Stimulated activated CD4-positive, alpha-beta T cell treated with anti-CD3 and anti-CD28 coated beads, Interleukin-2, amount 100 ng/mL, for 24 hours (primary cell): Measurements from ENCODE around the gene SRRD.

ENCODE experiments used
- DNase-seq, 2 donors: peaks; one replicate each; pipeline ENCODE4 v3.0.0-alpha.2; 2020

Gene SRRD

DNA sequence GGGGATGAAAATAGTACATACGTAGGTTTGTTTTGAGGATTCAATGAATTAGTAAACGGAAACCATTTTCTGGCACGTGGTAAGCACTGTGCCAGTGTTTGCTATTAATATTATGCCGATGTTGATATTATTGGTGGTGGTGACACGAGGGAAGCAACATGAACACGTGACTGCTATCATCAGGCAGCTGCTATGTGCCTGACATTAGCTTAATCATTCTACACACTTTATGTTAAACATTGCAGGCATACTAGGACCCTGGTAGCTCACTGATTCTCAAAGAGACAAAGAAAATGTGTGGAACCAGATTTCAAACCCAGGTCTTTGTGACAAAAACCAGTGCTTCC, 656 bp downstream of the SRRD start:
- no peak for DNase-seq

DNA sequence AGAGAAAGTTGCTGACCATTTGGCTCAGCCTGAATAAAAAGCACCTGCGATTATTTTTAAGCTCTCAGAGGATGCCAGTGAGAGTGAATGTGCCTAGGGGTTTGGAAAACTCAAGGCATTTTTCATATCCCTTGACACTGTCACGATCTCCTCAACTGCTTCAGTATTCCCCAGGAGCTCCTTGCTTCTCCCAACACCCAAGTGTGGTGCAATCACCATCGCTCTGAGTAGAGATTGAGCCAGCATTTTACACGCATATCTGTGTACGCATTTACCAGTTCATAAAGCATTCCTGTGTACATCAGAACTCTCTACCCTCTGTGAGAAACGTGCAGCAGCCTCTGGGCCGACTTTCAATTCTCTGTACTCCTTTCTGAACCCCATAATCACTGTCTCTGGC, 1.3 kb downstream of the SRRD start:
- no peak for DNase-seq

DNA sequence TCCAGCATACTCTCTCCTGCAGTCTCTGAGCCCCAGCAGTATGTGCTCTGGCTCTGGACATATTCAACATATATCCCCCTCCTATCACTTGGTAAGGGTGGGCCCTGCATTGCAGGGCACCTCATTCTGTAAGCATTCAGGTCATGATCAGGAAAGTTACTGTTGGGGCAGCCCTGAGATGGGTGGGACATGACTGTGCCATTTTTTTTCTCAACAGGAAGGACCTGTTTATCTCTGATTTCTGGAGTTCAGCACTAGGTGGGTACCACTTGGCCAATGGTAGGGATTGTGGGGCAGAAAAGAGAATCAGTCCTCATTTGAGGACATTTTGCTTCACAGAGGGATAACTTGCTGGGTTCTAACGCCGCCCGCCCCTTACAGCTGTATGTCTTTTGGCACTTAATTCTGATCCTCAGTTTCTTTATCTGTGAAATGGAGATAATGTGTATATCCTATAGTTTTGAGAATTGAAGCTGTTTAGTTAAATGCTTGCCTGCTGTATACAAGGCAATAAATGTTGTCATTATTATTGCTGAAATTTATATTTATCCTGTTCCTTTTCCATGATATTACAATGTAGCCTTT, 2.2 kb downstream of the SRRD start:
- no peak for DNase-seq

DNA sequence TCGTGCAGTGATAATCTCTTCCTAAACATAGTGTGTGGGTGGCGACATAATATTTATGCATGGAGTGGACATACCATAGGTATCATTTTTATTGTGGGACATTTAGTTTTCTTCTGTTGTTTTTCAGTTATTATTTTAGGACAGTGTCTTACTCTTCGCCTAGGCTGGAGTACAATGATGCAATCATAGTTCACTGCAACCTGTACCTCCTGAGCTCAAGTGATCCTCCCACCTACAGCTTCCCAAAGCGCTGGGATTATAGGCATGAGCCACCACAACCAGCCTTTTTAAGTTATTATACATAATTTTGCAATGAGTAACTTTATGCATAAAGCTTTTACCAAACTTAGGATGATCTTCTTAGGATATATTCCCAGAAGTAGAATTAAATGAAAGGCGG, 2.7 kb downstream of the SRRD start:
- DNase-seq = no peak

DNA sequence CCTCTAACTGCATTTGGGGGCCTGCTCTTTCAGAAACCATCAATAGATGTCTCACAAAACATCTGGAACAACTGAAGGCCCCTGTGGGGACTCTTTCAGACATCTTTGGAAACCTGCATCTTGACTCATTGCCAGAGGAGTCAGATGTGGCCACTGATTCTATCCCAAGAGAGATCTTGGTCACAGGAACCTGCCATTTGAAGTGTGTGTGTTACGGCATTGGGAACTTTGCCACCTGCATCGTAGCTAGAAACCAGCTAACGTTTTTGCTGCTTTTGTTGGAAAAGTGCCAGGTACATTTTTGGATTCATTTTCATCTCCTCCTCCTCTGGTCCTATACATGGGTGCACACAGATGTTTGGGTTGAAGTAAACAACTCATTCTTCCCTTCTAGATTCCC, 4.3 kb downstream of the SRRD start:
- no peak for DNase-seq

DNA sequence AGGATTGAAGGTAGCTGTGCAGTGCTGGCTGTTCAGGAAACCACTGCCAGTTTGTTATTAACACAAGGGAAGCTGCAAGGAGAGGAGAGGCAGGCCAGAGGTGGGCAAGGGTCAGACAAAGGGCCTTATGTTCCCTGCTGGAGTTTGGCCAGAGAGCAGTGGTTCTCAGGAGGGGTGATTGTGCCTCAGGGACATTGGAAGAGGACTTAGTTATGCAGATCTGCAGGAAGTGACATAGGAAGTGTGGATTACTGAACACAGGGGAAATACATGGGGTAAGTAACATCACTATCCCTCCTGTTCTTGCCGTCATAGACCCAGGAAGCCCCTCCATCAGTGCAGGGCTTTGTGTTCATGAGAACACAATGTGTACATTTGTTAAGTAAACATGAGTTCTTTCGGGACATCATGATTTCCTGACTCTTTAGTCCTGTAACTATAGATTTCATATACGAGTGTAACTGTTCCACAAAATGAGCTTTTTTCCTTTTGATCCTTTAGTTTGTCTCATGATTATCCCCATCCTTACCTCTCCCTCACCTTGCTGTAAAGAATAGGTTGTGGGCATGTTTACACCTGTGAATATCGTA, 5.9 kb downstream of the SRRD start:
- DNase-seq = no peak

DNA sequence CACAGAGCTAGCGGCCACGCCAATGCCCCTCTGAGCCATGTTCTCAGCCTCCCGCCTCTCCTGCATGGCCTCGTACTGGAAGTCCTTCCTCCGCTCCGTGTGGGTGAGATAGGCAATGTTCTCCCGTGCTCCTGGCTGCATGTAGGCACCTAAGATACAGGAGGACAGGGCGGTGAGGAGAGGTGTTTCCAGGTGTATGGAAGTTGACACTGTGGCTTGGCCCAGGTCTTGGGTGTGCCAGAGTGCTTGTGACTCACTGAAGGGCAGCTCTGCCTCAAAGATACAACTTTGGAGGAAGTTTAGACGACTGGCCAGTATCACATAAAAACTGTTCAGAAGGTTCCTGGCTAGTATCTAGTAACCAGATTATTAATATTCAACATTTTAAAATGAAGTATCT, 8.5 kb downstream of the SRRD start:
- DNase-seq = no peak

DNA sequence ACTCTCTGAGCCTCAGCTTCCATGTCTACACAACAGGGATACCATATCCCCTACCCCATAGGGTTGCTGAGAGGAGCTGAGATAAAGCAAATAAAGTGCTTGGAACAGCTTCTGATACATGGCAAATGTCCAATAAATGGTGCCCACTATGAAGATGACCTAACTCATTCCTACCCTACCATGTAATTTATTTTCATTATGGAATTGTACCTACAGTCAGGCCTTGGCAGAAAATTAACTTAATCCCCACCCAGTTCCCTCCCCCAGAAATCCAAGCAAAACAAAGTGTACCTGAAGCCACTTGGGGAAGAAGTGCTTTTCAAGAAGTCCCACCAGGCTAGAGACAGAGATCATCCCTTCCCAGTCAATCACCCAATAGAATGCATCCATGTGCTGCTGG, 10.8 kb downstream of the SRRD start:
- no peak for DNase-seq

DNA sequence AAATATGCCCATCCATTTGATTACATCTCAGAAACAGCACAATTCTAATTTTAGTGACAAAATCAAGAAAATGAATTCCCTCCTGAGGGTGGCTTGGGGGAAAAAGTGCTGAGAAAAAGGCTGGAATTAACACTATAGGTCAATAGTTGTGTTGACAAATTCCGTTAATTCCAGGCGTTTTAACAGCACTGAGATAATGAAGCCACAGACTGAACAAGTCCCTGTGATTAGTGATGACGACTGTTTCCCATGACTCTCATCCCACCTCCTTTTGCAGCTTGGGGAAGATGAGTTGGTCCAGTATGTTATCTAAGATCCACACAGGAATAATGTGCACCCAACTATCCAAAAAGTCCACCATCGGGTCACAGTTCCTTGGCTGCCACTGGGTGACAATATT, 12.8 kb downstream of the SRRD start:
- no peak for DNase-seq

DNA sequence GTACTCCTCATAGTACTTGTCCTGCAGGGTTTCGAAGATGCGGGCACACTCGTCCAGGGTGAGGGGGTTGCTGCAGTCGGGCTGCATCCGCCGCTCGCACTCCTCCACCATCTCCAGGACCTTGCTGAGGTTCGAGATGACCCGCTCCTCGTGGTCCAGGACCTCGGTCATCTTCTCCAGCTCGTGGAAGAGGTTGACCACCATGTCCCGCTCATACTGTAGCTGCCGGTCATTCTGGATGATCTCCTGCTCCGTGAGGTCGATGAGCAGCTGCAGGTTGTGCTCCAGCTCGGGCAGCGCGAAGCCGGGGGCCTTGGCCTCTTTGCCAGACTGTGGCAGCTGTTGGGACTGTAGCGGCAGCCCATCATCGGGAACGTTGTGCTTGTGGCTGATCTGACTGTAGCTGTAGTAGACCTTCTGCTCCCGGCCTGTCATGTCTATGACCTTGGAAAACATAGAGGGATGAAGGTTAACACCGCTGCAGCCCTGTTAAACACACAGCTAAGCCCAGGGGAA, 15.6 kb downstream of the SRRD start:
- no peak for DNase-seq

DNA sequence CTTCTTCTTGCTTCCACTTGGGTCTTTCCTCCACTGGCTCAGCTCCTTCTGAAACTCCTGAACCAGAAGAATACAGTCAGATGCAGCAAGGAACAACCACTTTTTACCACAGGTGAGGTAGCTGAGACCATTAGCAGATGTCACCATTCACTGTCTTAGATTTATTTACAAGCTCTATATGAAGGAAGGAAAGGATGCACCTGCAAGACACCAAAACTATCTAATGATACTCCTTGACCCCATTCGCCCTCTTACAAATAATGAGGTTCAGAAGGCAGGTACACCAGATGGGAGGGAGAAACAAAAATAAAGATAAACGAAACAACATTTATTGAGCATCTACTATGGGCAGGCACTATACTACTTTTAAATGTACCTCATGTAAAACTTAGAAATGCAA, 18.3 kb downstream of the SRRD start:
- DNase-seq = no peak

DNA sequence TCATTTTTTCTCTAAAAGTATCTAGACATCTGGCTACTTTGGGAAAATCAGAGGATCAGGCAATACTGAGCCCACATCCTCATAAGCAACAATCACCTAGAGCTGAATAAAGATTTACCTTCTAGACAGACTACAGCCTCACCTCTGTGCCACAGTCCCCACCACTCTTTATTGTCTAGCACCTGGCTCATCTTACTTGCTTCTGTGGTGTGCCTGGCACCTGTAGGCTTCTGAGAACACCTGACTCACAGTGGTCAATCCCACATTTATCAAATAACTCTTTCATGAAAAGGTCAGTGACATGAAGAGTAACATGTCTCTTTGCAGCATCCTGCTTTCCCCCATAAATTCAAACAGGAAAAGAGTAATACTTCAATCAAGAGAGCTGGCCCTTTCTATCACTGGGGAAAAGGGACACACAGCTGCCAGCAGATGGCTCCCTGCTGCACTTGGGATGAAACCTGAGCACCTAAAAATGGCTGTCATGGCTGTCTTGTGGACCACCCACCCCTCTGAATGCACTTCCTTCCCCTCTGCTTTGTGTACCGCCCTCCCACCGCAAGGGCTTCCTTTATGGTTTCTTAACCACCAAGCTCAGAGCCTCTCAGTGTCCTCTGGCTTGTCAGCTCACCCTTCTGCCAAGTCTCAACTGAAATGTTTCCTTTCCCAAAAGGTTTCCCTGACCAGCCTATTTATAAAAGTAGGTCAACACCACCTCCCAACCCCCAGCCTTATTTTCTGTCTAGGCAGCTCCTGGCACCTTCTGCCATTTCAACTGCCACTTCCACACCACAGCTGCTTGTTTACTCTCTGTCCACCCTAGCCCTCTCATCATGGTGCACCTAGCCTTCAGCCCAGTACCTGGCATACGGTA, 19.2 kb downstream of the SRRD start:
- DNase-seq = peak; percentile 38 to 44

DNA sequence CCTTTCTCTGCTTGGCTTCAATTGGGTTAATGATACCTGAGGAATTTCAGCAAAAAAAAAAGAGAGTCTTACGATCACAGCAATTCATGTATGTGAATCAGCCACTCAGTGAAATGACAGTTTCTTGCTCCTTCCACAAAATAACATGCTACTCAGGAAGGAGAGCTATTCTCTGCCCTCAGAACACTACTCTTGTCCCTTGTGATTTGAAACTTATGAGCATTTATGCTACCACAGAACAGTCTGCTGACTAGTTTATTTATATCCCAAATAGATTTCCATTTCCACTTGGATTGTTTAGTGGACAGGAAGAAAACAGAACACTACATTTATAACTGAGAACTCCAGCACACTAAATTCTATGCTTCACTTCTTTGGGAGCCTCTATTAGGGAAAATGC, 20.1 kb downstream of the SRRD start:
- DNase-seq = no peak

DNA sequence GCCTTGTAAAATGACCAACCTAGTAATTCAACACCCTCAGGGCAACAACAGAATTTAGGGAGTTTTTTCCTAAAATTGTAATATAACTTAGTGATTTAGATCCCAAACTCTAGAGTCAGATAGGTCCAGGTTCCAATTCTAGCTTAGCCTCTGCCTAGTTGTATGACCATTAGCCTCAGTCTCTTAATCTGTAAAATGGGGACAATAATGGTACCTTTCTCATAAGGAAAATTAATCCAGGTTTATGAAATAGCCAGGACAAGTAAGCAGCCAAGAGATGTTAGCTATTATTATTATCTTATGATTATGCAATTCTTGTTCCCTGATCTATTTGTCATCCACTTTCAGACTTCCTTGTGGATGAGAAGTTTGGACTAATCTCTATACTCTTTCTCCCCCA, 24.5 kb downstream of the SRRD start:
- no peak for DNase-seq

DNA sequence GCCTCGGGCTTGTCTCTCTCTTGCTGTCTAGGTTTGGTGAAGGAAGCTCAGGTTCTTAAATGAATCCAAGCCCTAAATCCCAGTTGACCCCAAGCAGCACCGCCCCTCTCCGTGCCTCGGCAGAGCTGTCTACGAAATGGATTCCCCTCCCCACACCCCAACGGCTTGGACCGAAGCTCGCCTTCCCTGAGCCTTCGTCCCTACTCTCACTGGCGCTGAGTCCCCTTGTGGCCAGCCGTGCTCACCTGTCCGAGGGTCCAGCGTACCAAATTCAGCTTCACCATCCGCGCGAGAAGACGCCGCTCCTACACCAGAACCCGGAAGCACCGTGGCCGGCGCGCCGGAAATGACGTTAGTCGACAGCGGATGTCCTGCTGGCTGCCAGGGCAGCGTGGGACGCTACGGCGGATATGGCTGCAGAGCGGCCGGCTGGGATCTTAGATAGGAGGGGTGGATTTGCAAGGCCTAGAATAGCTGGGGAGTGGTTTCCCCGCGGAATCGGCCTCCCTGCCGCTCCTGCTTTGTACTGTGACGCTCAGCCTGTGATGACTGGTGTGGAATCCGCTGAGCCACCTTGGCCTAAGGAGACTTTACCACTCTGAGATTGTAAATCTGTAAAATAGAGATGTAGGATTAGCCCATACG, 28.6 kb downstream of the SRRD start, which contains the start of gene TFIP11:
Gene TFIP11, minus strand, starts transcription at position 325 of the 645 bp plus-strand sequence. CDS start 2,201 bp downstream, outside the sequence.
- DNase-seq = peak; percentile 94 to 97

DNA sequence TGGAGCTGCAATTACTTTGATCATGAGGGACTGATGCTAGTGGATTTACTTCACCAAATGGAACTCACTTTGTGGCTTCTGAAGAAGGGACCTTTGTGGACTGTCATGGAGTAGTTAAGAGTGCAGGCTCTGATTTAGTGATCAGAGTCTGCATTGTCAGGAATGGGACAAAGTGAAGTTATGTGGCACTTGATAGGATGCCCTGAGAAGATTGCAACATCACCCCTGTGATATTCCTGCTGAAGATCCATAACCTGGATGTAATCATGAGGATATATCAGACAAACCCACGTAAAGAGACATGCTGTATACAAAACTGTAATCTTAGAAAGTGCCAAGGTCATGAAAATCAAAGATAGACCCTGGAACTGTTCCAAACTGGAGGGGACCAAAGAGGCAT, 30.2 kb downstream of the SRRD start:
- no peak for DNase-seq

DNA sequence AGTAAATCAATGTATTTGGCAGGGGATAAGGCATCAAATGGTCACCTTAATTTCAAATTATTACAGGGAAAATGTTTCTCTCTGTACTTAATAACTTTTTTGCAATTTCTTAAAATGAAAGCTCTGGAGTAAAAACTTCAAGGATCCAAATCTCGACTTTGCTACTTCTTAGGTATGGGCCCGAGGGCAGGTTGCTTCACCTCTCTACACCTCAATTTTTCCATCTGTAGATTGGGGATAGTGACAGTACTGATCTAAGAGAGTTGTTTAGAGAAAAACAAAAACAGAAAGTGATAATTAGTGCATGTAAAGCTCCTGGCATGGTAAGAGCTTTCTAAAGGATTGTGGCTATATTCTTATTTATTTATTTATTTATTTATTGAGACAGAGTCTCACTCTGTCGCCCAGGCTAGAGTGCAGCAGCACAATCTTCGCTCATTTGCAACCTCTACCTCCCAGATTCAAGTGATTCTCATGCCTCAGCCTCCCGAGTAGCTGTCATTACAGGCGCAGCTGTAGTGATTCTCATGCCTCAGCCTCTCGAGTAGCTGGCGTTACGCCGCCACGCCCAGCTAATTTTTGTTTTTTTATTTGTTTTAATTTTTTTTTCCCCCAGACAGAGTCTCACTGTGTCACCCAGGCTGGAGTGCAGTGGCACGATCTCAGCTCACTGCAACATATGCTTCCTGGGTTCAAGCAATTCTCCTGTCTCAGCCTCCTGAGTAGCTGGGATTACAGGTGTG, 30.9 kb downstream of the SRRD start:
- no peak for DNase-seq

DNA sequence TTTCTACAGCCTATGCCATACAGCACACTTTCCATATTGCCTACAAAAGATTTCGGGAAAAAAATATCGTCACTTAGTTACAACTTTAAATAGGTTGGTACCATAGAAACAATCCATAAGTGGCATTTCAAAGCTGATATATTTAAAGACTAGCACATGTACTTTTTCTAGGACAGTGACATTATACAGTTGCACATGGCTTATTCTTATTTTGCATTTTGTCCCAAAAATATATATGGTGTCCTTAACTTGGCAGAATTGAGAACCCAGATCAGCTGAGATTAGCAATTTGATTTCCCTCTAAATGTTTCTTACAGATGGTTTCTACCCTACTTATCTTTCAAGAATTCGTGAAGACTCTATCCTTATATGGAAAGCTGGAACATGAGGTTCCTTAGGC, 32.3 kb downstream of the SRRD start:
- DNase-seq = no peak

DNA sequence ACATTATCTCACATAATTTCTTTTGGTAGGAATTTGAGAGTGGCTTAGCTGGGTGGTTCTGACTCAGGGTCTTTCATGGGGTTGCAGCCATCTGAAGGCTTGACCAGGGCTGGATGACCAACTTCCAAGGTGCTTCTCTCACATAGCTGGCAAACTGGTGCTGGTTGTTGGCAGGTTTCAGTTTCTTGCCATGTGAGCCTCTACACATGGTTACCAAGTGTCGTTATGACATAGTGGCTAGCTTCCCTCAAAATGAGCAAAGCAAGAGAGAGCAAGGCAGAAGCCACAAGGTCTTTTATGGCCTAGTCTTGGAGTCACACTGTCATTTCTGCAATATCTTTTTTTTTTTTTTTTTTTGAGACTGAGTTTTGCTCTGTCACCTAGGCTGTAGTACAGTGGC, 32.8 kb downstream of the SRRD start:
- no peak for DNase-seq

DNA sequence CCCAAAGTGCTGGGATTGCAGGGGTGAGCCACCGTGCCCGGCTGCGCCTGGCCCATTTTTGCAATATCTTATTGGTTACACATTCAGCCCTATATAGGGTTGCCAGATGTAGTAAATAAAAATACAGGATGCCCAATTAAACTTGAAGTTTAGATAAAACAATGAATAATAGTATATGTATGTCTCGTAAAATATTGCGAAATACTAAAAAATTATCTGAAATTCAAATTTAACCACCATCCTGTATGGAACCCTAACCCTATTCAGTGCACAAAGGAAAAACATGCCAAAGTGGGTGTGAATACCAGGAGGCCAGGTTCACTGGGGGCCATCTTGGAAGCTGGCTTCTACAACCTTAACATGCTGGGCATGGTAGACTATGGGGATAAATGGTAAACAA, 33.8 kb downstream of the SRRD start:
- DNase-seq = no peak

DNA sequence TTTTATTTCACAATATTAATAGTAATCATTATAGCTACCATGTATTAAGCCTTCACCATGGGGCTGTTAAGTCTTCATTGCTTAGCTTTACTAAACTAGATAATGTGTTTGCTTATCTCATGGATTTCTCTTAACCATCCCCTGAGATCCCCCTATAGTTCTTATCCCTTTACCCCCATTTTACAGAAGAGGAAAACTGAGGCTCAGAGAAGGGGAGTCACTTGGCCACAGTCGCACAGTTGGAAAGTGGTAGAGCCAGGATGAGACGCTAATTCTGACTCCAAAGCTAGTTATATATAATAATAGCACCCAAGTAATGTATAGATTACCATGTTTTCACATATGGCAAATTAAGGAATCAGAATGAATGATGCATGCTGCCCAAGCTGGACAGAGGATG, 38.3 kb downstream of the SRRD start:
- no peak for DNase-seq

DNA sequence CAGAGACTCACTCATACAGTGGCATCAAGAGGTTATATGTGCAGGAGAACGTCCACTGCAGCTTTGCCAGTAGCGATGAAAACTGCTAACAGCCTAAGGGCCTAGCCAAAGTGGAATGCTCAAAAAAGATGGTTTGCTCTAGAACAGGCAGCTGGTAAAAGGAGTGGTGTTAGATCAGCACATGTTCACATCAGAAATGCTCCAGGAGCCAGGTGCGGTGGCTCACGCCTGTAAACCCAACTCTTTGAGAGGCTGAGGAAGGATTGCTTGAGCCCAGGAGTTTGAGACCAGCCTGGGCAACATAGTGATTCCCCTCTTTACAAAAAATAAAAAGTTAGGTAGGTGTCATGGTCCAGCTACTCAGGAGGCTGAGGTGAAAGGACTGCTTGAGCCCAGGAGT, 38.9 kb downstream of the SRRD start:
- DNase-seq = no peak

DNA sequence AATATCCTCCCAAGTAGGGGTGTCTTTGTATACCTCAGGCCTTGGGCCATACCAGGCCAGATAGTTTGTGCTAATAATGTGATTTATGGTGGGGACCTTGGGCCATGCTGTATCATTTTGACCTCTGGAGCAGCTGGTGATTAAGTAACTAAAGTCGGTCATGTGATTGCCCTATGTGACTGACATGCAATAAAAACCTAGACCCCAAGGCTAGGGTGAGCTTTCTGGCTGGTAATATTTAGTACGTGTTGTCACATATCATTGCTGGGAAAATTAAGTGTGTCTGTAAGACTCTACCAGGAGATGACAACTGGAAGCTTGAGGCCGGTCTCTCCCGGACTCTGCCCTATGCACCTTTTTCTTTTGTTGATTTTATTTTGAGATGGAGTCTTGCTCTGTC, 41.2 kb downstream of the SRRD start:
- no peak for DNase-seq
